Cardiac muscle cell (in vitro differentiated cells and primary cell): ENCODE results near the gene DHH. TPM values are rescaled to one million over a fixed set of nuclear protein-coding genes. Genes with fewer than 3 reads are reported as not detected.

Source experiments
- DNase-seq, 2 donors: peaks; one replicate each; pipeline versions ENCODE4 v3.0.0 to v3.0.0-alpha.2; 2010 to 2017; ENCODE audit warnings: low read depth in 1 of 2, low spot score in 1 of 2
- H3K27ac ChIP-seq: fragments of 200-600 bp; sonication (generic); 2 replicates; pipeline ENCODE4 v1.5.1; 2016
- H3K27me3 ChIP-seq: fragments of 200-600 bp; sonication (generic); 2 replicates; pipeline ENCODE4 v1.6.0; 2016; ENCODE audit warnings: control low read depth
- H3K36me3 ChIP-seq: fragments of 200-600 bp; sonication (generic); 2 replicates; pipeline ENCODE4 v1.5.1; 2016; ENCODE audit warnings: control low read depth
- H3K4me1 ChIP-seq: fragments of 200-600 bp; sonication (generic); 2 replicates; pipeline ENCODE4 v1.8.1; 2017; ENCODE audit warnings: low read depth, mild to moderate bottlenecking, mixed run types
- H3K4me3 ChIP-seq: fragments of 200-600 bp; sonication (generic); 2 replicates; pipeline ENCODE4 v1.5.1; 2016; ENCODE audit warnings: mild to moderate bottlenecking
- H3K9me3 ChIP-seq: fragments of 200-600 bp; sonication (generic); 2 replicates; pipeline ENCODE4 v1.5.1; 2017; ENCODE audit warnings: low read depth, mild to moderate bottlenecking, control low read depth
- polyA plus RNA-seq: library from polyadenylated mRNA; unstranded; fragments of >200 nt; fragmentation: Nextera tagmentation; extraction: Ambion mirVana; gene quantifications from 2 replicates; pipeline ENCODE4 v1.2.1, GENCODE V29; 2016
- total RNA-seq: library from RNA; depleted of rRNA; stranded (reverse); fragments of >200 nt; gene quantifications from 2 replicates; pipeline ENCODE4 v1.2.3, GENCODE V29; 2016
- TF ChIP-seq, protein P1 (sequence below): IDR thresholded peaks from 2 replicates; pipeline ENCODE4 v1.5.1; 2012; ENCODE audit warnings: low read depth, mild to moderate bottlenecking, low read length

Gene DHH
- total and polyA plus RNA-seq, 2 experiments from 2014 or later = 0.36 TPM; not detected in 1

DNA sequence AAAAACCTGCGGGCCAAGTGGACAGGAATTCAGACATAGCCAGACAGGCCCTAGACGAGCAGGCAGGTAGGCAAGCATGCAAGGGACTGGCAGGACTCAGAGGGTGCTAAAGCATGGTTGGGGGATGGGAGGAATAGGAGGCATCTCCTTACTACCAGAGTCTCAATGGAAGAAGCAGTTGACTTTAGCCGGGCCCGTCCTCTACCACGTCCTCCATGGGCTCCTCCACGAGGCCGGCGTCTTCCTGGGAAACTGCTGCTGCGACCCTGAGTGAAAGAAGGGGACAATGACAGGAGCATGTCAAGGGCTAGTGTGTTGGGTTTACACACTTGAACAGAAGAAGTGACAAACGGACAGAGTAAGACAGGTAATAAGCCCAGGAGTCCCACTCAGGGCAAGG lies 45.6 kb downstream of the DHH start:
- Histone ChIP-seq H3K4me3 (no peak overlapping the region), H3K27ac (no peak overlapping the region), H3K4me1 (no peaks in the 10 kb centered on the region), H3K27me3 (no peaks in the 10 kb centered on the region), H3K9me3 (no peaks in the 10 kb centered on the region), H3K36me3 (peaks cover 76% of the 10 kb centered on the region)
- TF ChIP-seq, protein P1, sequence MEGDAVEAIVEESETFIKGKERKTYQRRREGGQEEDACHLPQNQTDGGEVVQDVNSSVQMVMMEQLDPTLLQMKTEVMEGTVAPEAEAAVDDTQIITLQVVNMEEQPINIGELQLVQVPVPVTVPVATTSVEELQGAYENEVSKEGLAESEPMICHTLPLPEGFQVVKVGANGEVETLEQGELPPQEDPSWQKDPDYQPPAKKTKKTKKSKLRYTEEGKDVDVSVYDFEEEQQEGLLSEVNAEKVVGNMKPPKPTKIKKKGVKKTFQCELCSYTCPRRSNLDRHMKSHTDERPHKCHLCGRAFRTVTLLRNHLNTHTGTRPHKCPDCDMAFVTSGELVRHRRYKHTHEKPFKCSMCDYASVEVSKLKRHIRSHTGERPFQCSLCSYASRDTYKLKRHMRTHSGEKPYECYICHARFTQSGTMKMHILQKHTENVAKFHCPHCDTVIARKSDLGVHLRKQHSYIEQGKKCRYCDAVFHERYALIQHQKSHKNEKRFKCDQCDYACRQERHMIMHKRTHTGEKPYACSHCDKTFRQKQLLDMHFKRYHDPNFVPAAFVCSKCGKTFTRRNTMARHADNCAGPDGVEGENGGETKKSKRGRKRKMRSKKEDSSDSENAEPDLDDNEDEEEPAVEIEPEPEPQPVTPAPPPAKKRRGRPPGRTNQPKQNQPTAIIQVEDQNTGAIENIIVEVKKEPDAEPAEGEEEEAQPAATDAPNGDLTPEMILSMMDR = no peak
- DNase-seq = no peak

DNA sequence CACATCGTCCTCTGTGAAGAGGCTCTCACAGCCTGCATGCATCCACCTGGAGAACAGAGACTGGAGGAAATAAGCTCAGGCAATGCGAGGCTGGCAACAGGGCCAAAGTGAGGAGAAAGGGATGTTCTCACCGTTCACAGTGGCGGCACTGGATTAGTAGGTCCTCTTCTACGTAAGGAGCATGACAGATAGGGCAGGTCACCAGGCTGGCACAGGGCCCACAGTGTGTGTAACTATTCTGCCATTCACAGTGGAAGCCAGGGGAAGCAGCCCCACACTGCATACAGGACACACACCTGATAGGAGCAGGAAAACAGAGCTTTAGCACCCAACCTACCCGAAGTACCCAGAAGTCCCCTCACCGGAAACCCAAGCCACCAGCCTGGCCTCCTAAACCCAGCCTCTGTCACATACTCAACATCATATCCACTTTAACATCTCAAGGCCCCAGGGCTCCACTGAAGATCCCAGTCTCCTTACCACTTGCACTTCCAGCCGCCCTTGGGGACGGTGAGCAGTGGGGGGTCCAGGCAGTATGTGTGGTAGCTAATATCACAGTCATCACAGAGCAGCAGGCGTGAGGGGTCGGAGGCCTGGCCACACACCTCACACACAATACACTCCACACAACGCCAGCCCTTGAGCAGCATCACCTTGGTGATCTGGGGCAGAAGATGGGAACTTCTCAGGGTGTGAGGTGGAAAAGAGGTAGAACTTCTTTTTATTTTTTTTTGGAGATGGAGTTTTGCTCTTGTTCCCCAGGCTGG lies 48.3 kb downstream of the DHH start:
- peaks cover 80% of the 10 kb centered on the region for H3K36me3 ChIP-seq
- TF ChIP-seq, protein P1 = no peak
- no peaks in the 10 kb centered on the region for H3K27me3 ChIP-seq
- no peaks in the 10 kb centered on the region for H3K9me3 ChIP-seq
- H3K4me1 ChIP-seq = no peaks in the 10 kb centered on the region
- H3K4me3 ChIP-seq = no peak overlapping the region
- H3K27ac ChIP-seq = no peak overlapping the region
- no peak for DNase-seq

DNA sequence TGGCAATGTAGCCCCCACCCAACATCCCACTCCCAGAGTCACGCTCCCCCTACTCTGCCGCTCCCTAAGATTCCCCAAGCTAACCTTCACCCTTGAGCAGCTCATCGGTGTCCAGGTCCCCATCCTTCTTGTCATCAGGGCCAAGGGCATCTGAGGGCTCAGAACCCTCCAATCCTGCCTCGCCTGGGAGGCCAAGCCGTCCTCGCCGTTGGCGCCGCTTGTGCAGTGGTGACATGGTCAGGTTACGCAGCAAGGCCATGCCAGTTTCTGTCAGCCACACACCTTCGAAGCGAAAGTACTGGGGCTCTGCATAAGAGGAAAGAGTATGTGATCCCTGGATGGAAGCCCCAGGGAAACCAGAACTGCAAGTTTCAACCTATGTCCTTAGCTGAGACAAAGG lies 49.9 kb downstream of the DHH start:
- TF ChIP-seq, protein P1 = no peak
- no peak for DNase-seq
- Histone ChIP-seq H3K36me3 (peaks cover 79% of the 10 kb centered on the region), H3K27ac (no peak overlapping the region), H3K27me3 (no peaks in the 10 kb centered on the region), H3K4me1 (no peaks in the 10 kb centered on the region), H3K9me3 (no peaks in the 10 kb centered on the region), H3K4me3 (no peak overlapping the region)

DNA sequence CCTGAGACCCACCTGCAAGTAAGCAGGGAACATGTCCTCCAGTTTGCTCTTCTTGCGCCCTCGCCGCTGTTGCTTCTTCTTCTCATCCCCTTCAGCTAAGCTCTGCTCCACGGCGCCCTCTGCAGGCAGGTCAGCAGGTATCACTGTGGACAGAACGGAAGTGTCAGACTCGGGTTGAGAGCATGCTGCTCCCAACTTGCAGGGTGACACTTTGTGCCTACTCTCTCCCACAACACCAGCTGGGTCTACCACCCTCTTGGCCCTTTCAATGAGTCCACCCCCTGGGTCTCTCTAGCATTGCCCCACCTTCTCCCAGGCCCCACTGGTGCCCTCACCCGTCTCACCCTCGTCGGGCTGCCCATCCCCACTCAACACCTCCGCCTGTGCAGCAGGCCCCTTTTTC lies 50.7 kb downstream of the DHH start:
- no peaks in the 10 kb centered on the region for H3K4me1 ChIP-seq
- TF ChIP-seq, protein P1 = peak; percentile 69
- peaks cover 77% of the 10 kb centered on the region for H3K36me3 ChIP-seq
- H3K27ac ChIP-seq = no peak overlapping the region
- peak; percentile 62 to 69 for DNase-seq
- no peak overlapping the region for H3K4me3 ChIP-seq
- no peaks in the 10 kb centered on the region for H3K9me3 ChIP-seq
- no peaks in the 10 kb centered on the region for H3K27me3 ChIP-seq

DNA sequence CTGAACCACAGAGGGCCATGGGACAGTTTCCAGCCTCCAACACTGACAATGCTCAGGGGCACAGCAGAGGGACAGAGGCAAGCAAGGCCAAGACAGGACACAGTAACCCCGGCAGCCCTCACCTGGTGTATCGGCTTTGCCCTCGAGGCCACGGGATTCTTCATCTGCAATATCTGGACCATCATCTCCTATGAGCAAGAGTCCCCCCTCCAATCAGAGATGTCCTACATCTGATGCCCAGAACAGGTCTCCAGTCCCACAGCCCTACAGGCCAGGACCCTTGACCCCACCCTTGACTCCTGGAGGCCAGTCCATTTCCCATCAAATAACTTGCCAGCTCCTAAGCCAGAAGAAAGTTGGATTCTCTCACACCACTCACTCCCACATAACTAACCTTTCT lies 51.4 kb downstream of the DHH start:
- Histone ChIP-seq H3K4me3 (no peak overlapping the region), H3K36me3 (peaks cover 74% of the 10 kb centered on the region), H3K27me3 (no peaks in the 10 kb centered on the region), H3K4me1 (no peaks in the 10 kb centered on the region), H3K27ac (no peak overlapping the region), H3K9me3 (no peaks in the 10 kb centered on the region)
- no peak for DNase-seq
- TF ChIP-seq, protein P1 = no peak
